H9 (cell line): ENCODE data around the gene ERVK3-1. TPM values are rescaled to one million over a fixed set of nuclear protein-coding genes. Genes with fewer than 3 reads are reported as not detected.

ENCODE experiments used
- DNase-seq: peaks from one replicate; pipeline ENCODE4 v3.0.0-alpha.2; 2017
- H2AFZ ChIP-seq: one replicate; pipeline ENCODE4 v1.6.1; 2013; ENCODE audit warnings: mild to moderate bottlenecking, low read length, control low read depth, moderate library complexity
- H2AK5ac ChIP-seq: 2 replicates; pipeline ENCODE4 v1.6.1; 2013; ENCODE audit warnings: low read length, control low read depth, mixed read lengths; ENCODE audit not compliant: insufficient read length
- H2BK120ac ChIP-seq: one replicate; pipeline ENCODE4 v1.6.1; 2013; ENCODE audit warnings: low read depth, mild to moderate bottlenecking, low read length, control low read depth, inconsistent platforms; ENCODE audit not compliant: poor library complexity, severe bottlenecking
- H2BK12ac ChIP-seq: 2 replicates; pipeline ENCODE4 v1.6.1; 2013; ENCODE audit warnings: low read length, control low read depth, mixed read lengths, low read depth; ENCODE audit not compliant: insufficient read length
- H2BK15ac ChIP-seq: 2 replicates; pipeline ENCODE4 v1.6.1; 2013; ENCODE audit warnings: low read depth, low read length, control low read depth
- H2BK20ac ChIP-seq: one replicate; pipeline ENCODE4 v1.6.1; 2013; ENCODE audit warnings: low read depth, mild to moderate bottlenecking, low read length, control low read depth, inconsistent platforms; ENCODE audit not compliant: poor library complexity, severe bottlenecking
- H2BK5ac ChIP-seq: 2 replicates; pipeline ENCODE4 v1.6.1; 2013; ENCODE audit warnings: low read length, control low read depth, mixed read lengths; ENCODE audit not compliant: insufficient read length
- H3K14ac ChIP-seq: 2 replicates; pipeline ENCODE4 v1.6.1; 2013; ENCODE audit warnings: low read length, control low read depth; ENCODE audit not compliant: insufficient read depth
- H3K18ac ChIP-seq: 2 replicates; pipeline ENCODE4 v1.6.1; 2013; ENCODE audit warnings: low read depth, mild to moderate bottlenecking, mixed read lengths, low read length, control low read depth; ENCODE audit not compliant: insufficient read length
- H3K23ac ChIP-seq: 2 replicates; pipeline ENCODE4 v1.6.1; 2013; ENCODE audit warnings: low read length, control low read depth, mixed read lengths, low read depth; ENCODE audit not compliant: insufficient read length
- H3K23me2 ChIP-seq: 2 replicates; pipeline ENCODE4 v1.6.1; 2013; ENCODE audit warnings: low read depth, mild to moderate bottlenecking, mixed read lengths, low read length, control low read depth; ENCODE audit not compliant: insufficient read length, poor library complexity, severe bottlenecking
- H3K27ac ChIP-seq: 2 replicates; pipeline ENCODE4 v1.5.1; 2013; ENCODE audit warnings: low read length, control low read depth, mixed read lengths, low read depth; ENCODE audit not compliant: insufficient read length
- H3K27me3 ChIP-seq: 2 replicates; pipeline ENCODE4 v1.6.1; 2013; ENCODE audit warnings: low read length, control low read depth, inconsistent platforms; ENCODE audit not compliant: insufficient read depth
- H3K4ac ChIP-seq: 2 replicates; pipeline ENCODE4 v1.6.1; 2013; ENCODE audit warnings: low read depth, mild to moderate bottlenecking, control low read depth, inconsistent platforms, low read length, moderate library complexity
- H3K4me1 ChIP-seq: 2 replicates; pipeline ENCODE4 v1.6.1; 2013; ENCODE audit warnings: low read length, control low read depth, inconsistent platforms; ENCODE audit not compliant: insufficient read depth
- H3K4me2 ChIP-seq: 2 replicates; pipeline ENCODE4 v1.6.1; 2013; ENCODE audit warnings: low read length, control low read depth, mixed read lengths; ENCODE audit not compliant: insufficient read length, insufficient read depth
- H3K56ac ChIP-seq: 2 replicates; pipeline ENCODE4 v1.6.1; 2013; ENCODE audit warnings: low read depth, mild to moderate bottlenecking, mixed read lengths, low read length, control low read depth; ENCODE audit not compliant: insufficient read length
- H3K79me1 ChIP-seq: 2 replicates; pipeline ENCODE4 v1.6.1; 2013; ENCODE audit warnings: low read depth, mild to moderate bottlenecking, moderate library complexity, low read length, control low read depth, inconsistent platforms; ENCODE audit not compliant: insufficient read depth, poor library complexity, severe bottlenecking
- H3K79me2 ChIP-seq: 2 replicates; pipeline ENCODE4 v1.6.1; 2013; ENCODE audit warnings: low read length, control low read depth, inconsistent platforms; ENCODE audit not compliant: insufficient read depth
- H3K9ac ChIP-seq: 2 replicates; pipeline ENCODE4 v1.6.1; 2013; ENCODE audit warnings: low read length, control low read depth, mixed read lengths; ENCODE audit not compliant: insufficient read length; ENCODE audit errors: extremely low read depth
- H3K9me3 ChIP-seq: one replicate; pipeline ENCODE4 v1.6.1; 2013; ENCODE audit warnings: low read depth, low read length, inconsistent platforms; ENCODE audit not compliant: control insufficient read depth
- H3T11ph ChIP-seq: one replicate; pipeline ENCODE4 v1.6.1; 2013; ENCODE audit warnings: mild to moderate bottlenecking, low read length, control low read depth, inconsistent platforms
- H4K20me1 ChIP-seq: one replicate; pipeline ENCODE4 v1.6.1; 2013; ENCODE audit not compliant: control insufficient read depth, insufficient read length, insufficient read depth
- H4K5ac ChIP-seq: 2 replicates; pipeline ENCODE4 v1.6.1; 2013; ENCODE audit warnings: low read depth, mild to moderate bottlenecking, mixed read lengths, low read length, control low read depth; ENCODE audit not compliant: insufficient read length
- H4K8ac ChIP-seq: replicated peaks from 2 replicates; pipeline ENCODE4 v1.6.1; 2013; ENCODE audit warnings: low read length, control low read depth, mixed read lengths, low read depth; ENCODE audit not compliant: insufficient read length
- H4K91ac ChIP-seq: 2 replicates; pipeline ENCODE4 v1.6.1; 2013; ENCODE audit warnings: low read depth, mild to moderate bottlenecking, moderate library complexity, mixed read lengths, low read length, control low read depth; ENCODE audit not compliant: insufficient read length
- H3K27ac Mint-ChIP-seq, 3 experiments: 2 replicates in 2 of 3; 3 replicates in 1 of 3; pipeline ENCODE4 v1.8.0; 2020 to 2021; ENCODE audit warnings: mixed read lengths in 3 of 3, mild to moderate bottlenecking in 1 of 3, moderate library complexity in 1 of 3
- H3K27me3 Mint-ChIP-seq: 2 replicates; pipeline ENCODE4 v1.8.0; 2021; ENCODE audit warnings: low read depth, mild to moderate bottlenecking, moderate library complexity, mixed read lengths
- H3K36me3 Mint-ChIP-seq, 3 experiments: 2 replicates in 2 of 3; 3 replicates in 1 of 3; pipeline ENCODE4 v1.8.0; 2020 to 2021; ENCODE audit warnings: low read depth in 3 of 3, mixed read lengths in 3 of 3; ENCODE audit not compliant: insufficient read depth in 1 of 3
- H3K4me1 Mint-ChIP-seq, 2 experiments: 2 replicates each; pipeline ENCODE4 v1.8.0; 2020; ENCODE audit warnings: mixed read lengths in 2 of 2
- H3K4me3 Mint-ChIP-seq, 2 experiments: 2 replicates in 1 of 2; 3 replicates in 1 of 2; pipeline ENCODE4 v1.8.0; 2020 to 2021; ENCODE audit warnings: mild to moderate bottlenecking in 2 of 2, mixed read lengths in 2 of 2, moderate library complexity in 1 of 2
- H3K9me3 Mint-ChIP-seq, 2 experiments: 2 replicates in 1 of 2; 3 replicates in 1 of 2; pipeline ENCODE4 v1.8.0; 2020; ENCODE audit warnings: mild to moderate bottlenecking in 2 of 2, mixed read lengths in 2 of 2, moderate library complexity in 1 of 2
- CTCF ChIP-seq: fragments of 200-600 bp; sonication (generic); conservative IDR thresholded peaks from 3 replicates; pipeline ENCODE4 v1.8.0; 2021; ENCODE audit warnings: antibody characterized with exemption, mild to moderate bottlenecking
- WGBS: extraction: QIAGEN DNeasy Blood & Tissue Kit; methylation state at CpG from one replicate; pipeline ENCODE4 v1.1.7; 2013; ENCODE audit warnings: missing lambda C conversion rate, low lambda C conversion rate, mixed read lengths; ENCODE audit not compliant: insufficient read length; ENCODE audit errors: extremely low coverage; 5-methylcytosine and 5-hydroxymethylcytosine counted together
- total RNA-seq: library from RNA; stranded (reverse); gene quantifications from 2 replicates; pipeline ENCODE4 v1.2.1, GENCODE V29; 2021

The ERVK3-1 gene
- total RNA-seq, 1 experiment from 2014 or later: 43.7 TPM

GRCh38 chr19:58274771-58275201, 30.4 kb upstream of the ERVK3-1 start:
- no peak overlapping the region for H3K27ac Mint-ChIP-seq
- Histone ChIP-seq H2BK120ac (no peak overlapping the region), H3K4me1 (peaks cover under 1% of the 10 kb centered on the region; the same call in 1 of the 2 replicates), H3K23me2 (peaks cover 4% of the 10 kb centered on the region), H2BK15ac (no peak overlapping the region), H3K27me3 (no peaks in the 10 kb centered on the region), H3K56ac (no peak overlapping the region), H4K91ac (no peak overlapping the region), H3K27ac (no peak overlapping the region), H3T11ph (no peak overlapping the region), H2BK5ac (no peak overlapping the region), H3K4ac (no peak overlapping the region), H4K20me1 (no peaks in the 10 kb centered on the region), H3K4me2 (no peak overlapping the region), H3K9ac (no peak overlapping the region), H3K9me3 (no peaks in the 10 kb centered on the region), H3K79me1 (no peaks in the 10 kb centered on the region), H2BK12ac (no peak overlapping the region), H2AK5ac (no peak overlapping the region), H2BK20ac (no peak overlapping the region), H2AFZ (no peak overlapping the region), H3K79me2 (peaks cover 8% of the 10 kb centered on the region), H3K18ac (no peak overlapping the region), H4K8ac (no peak overlapping the region), H4K5ac (no peak overlapping the region), H3K23ac (no peak overlapping the region), H3K14ac (no peak overlapping the region)
- no peak for TF ChIP-seq CTCF
- no peaks in the 10 kb centered on the region for H3K27me3 Mint-ChIP-seq
- no CpG with 5 or more reads among the region's 2 CpGs for WGBS
- DNase-seq: no peak
- H3K9me3 Mint-ChIP-seq: peaks cover 26 to 27% of the 10 kb centered on the region in 2 experiments
- H3K36me3 Mint-ChIP-seq: peaks cover 37 to 48% (median 44%) of the 10 kb centered on the region in 3 experiments
- H3K4me1 Mint-ChIP-seq: peaks cover 5 to 9% of the 10 kb centered on the region in 2 experiments
- H3K4me3 Mint-ChIP-seq: no peak overlapping the region
